GM12878 (cell line): ENCODE data around the gene CYS1. TPM values are rescaled to one million over a fixed set of nuclear protein-coding genes. Genes with fewer than 3 reads are reported as not detected.

Source experiments
- ATAC-seq: fragments of 200-7000 bp; cut with Tn5 transposase; 3 replicates; pipeline ENCODE4 v1.9.1; 2020; ENCODE audit warnings: mild to moderate bottlenecking, moderate library complexity
- BruUV-seq: library from RNA; stranded (reverse); fragments of 400-500 nt; replicated peaks from 2 replicates; lab custom pipeline; 2021; lab: Mats Ljungman, UMichigan
- CTCF ChIA-PET: fragments of 300-600 bp; sonication (Branson Sonifier 250); formaldehyde crosslinking; extraction: SDS; loops from one replicate; lab custom pipeline; 2021; ENCODE audit warnings: inconsistent platforms; lab: Yijun Ruan, JAX
- POLR2A ChIA-PET: fragments of 350-600 bp; formaldehyde crosslinking; extraction: SDS; loops from one replicate; lab custom pipeline; 2021; ENCODE audit warnings: inconsistent platforms; lab: Charles Lee
- RAD21 ChIA-PET: fragments of 300-600 bp; sonication (Branson Sonifier 250); formaldehyde crosslinking; loops from one replicate; lab custom pipeline; 2023; ENCODE audit warnings: antibody characterized with exemption; ENCODE audit not compliant: unreplicated experiment; lab: Charles Lee
- SMC1A ChIA-PET: fragments of 300-600 bp; sonication (Branson Sonifier 250); formaldehyde crosslinking; loops from one replicate; lab custom pipeline; 2023; ENCODE audit not compliant: unreplicated experiment, uncharacterized antibody; lab: Charles Lee
- DNase-seq: peaks from one replicate; pipeline ENCODE4 v3.0.0-alpha.2; 2011; ENCODE audit warnings: low read depth, low spot score
- FAIRE-seq: peaks from 3 replicates; lab custom pipeline; 2011; peaks lifted over from hg19 to GRCh38; lab: Jason Lieb, UNC
- H2AFZ ChIP-seq: 2 replicates; pipeline ENCODE4 v1.6.0; 2011; ENCODE audit warnings: low read depth, low read length, control low read depth; ENCODE audit not compliant: control insufficient read depth
- H3K27ac ChIP-seq: 2 replicates; pipeline ENCODE4 v1.5.1; 2011; ENCODE audit warnings: control low read depth; ENCODE audit not compliant: control insufficient read depth, insufficient read depth
- H3K27me3 ChIP-seq, 2 experiments: replicated peaks in 1 of 2; 2 replicates each; pipeline versions ENCODE4 v1.6.0 to v1.6.1; 2011; ENCODE audit warnings: low read length in 1 of 2; ENCODE audit not compliant: control insufficient read depth in 2 of 2, insufficient read depth in 2 of 2
- H3K36me3 ChIP-seq, 2 experiments: 2 replicates each; pipeline ENCODE4 v1.5.1; 2011; ENCODE audit warnings: low read length in 1 of 2; ENCODE audit not compliant: control insufficient read depth in 2 of 2, insufficient read depth in 2 of 2
- H3K4me1 ChIP-seq: 2 replicates; pipeline ENCODE4 v1.6.1; 2011; ENCODE audit warnings: mild to moderate bottlenecking, low read length, moderate library complexity, mixed read lengths; ENCODE audit not compliant: control insufficient read depth, insufficient read depth
- H3K4me2 ChIP-seq: 2 replicates; pipeline ENCODE4 v1.6.0; 2011; ENCODE audit warnings: control low read depth; ENCODE audit not compliant: control insufficient read depth, insufficient read depth
- H3K4me3 ChIP-seq: fragments of 200-600 bp; sonication (generic); 2 replicates; pipeline ENCODE4 v1.5.1; 2016
- H3K79me2 ChIP-seq: 2 replicates; pipeline ENCODE4 v1.6.0; 2011; ENCODE audit warnings: low read length; ENCODE audit not compliant: control insufficient read depth, insufficient read depth
- H3K9ac ChIP-seq: 2 replicates; pipeline ENCODE4 v1.8.0; 2011; ENCODE audit warnings: low read length, control low read depth, mixed read lengths; ENCODE audit not compliant: control insufficient read depth, insufficient read depth
- H3K9me3 ChIP-seq: replicated peaks from 3 replicates; pipeline ENCODE4 v1.5.1; 2011; ENCODE audit warnings: mild to moderate bottlenecking, low read length; ENCODE audit not compliant: control insufficient read depth, insufficient read depth
- H4K20me1 ChIP-seq: 2 replicates; pipeline ENCODE4 v1.6.0; 2011; ENCODE audit not compliant: control insufficient read depth, insufficient read depth
- ATF7 ChIP-seq: fragments of 450-650 bp; IDR thresholded peaks from 2 replicates; pipeline ENCODE4 v1.6.1; 2016; ENCODE audit warnings: low read depth, mild to moderate bottlenecking
- CBX3 ChIP-seq: fragments of 200-600 bp; sonication (generic); IDR thresholded peaks from 2 replicates; pipeline ENCODE4 v1.6.1; 2016; ENCODE audit warnings: low read depth, borderline replicate concordance
- CHD2 ChIP-seq: IDR thresholded peaks from 2 replicates; pipeline ENCODE4 v1.6.1; 2011; ENCODE audit warnings: low read depth, low read length, improper control_type of control experiment, borderline replicate concordance
- CREB1 ChIP-seq: IDR thresholded peaks from 2 replicates; pipeline ENCODE4 v1.6.1; 2012; ENCODE audit warnings: low read depth, mild to moderate bottlenecking, inconsistent platforms
- NFYB ChIP-seq: IDR thresholded peaks from 2 replicates; pipeline ENCODE4 v1.6.1; 2011; ENCODE audit warnings: low read depth, mild to moderate bottlenecking, low read length, improper control_type of control experiment, moderate library complexity; ENCODE audit not compliant: insufficient read depth
- POU2F2 ChIP-seq: IDR thresholded peaks from 3 replicates; pipeline ENCODE4 v1.6.1; 2011; ENCODE audit warnings: low read depth, mild to moderate bottlenecking, low read length, borderline replicate concordance
- RB1 ChIP-seq: fragments of 450-650 bp; formaldehyde crosslinking; IDR thresholded peaks from 2 replicates; pipeline ENCODE4 v1.6.1; 2017; ENCODE audit warnings: mild to moderate bottlenecking, borderline replicate concordance
- RUNX3 ChIP-seq: IDR thresholded peaks from 2 replicates; pipeline ENCODE4 v1.6.1; 2012; ENCODE audit warnings: low read length, inconsistent platforms
- SRF ChIP-seq, 2 experiments: IDR thresholded peaks; 2 replicates each; pipeline ENCODE4 v1.6.1; 2011; ENCODE audit warnings: low read depth in 2 of 2, low read length in 2 of 2, mild to moderate bottlenecking in 1 of 2, moderate library complexity in 1 of 2
- ZNF384 ChIP-seq: IDR thresholded peaks from 2 replicates; pipeline ENCODE4 v1.6.1; 2012; ENCODE audit warnings: low read depth, mild to moderate bottlenecking, low read length, improper control_type of control experiment, borderline replicate concordance
- ZSCAN29 ChIP-seq: fragments of 450-650 bp; IDR thresholded peaks from 2 replicates; pipeline ENCODE4 v1.6.1; 2017; ENCODE audit warnings: mild to moderate bottlenecking, moderate library complexity
- WGBS: methylation state at CpG from one replicate; pipeline ENCODE4 v1.1.6; 2016; ENCODE audit warnings: low lambda C conversion rate; ENCODE audit not compliant: insufficient replicate concordance, insufficient coverage; ENCODE audit errors: missing lambda C conversion rate; 5-methylcytosine and 5-hydroxymethylcytosine counted together
- in situ Hi-C: fragments of 300-500 bp; cut with MboI; formaldehyde crosslinking; loops from 9 replicates; pipeline ENCODE4 v1.14.3; 2018; ENCODE audit warnings: mixed read lengths
- intact Hi-C: fragments of 100-400 bp; cut with micrococcal nuclease; formaldehyde crosslinking; loops from one replicate; pipeline ENCODE4 v1.14.2; 2022; ENCODE audit not compliant: unreplicated experiment
- polyA plus RNA-seq, 11 experiments: library from polyadenylated mRNA; depleted of rRNA in 4 of 11; unstranded in 6 of 11; stranded (reverse) in 5 of 11; fragments of >200 nt; fragmentation: Nextera tagmentation in 4 of 11; fragmentation: Illumina TruSeq in 1 of 11; extraction: Ambion mirVana in 4 of 11; extraction: Trizol in 1 of 11; gene quantifications; 1 replicate in 1 of 11; 2 replicates in 10 of 11; pipeline versions ENCODE4 v1.2.1 to v1.2.3, GENCODE V29; 2011 to 2016; ENCODE audit warnings: inconsistent platforms in 2 of 11, missing spikeins in 2 of 11, low read depth in 1 of 11
- total RNA-seq, 4 experiments: library from RNA; depleted of rRNA in 3 of 4; stranded (reverse); fragments of >200 nt in 3 of 4; fragmentation: Illumina TruSeq in 1 of 4; extraction: Trizol in 1 of 4; gene quantifications; 2 replicates each; pipeline versions ENCODE4 v1.2.1 to v1.2.3, GENCODE V29; 2013 to 2021
- TF ChIP-seq, protein P1 (sequence below): IDR thresholded peaks from 2 replicates; pipeline ENCODE4 v1.6.1; 2012; ENCODE audit warnings: low read length, inconsistent platforms
- TF ChIP-seq, protein P2 (sequence below): IDR thresholded peaks from 2 replicates; pipeline ENCODE4 v1.6.1; 2012; ENCODE audit warnings: mild to moderate bottlenecking, low read depth, low read length
- TF ChIP-seq, protein P3 (sequence below): IDR thresholded peaks from 2 replicates; pipeline ENCODE4 v1.6.1; 2012; ENCODE audit warnings: low read depth, low read length, improper control_type of control experiment

CYS1 gene
- total and polyA plus RNA-seq, 10 of the 15 experiments (the other 5 are each of a cell fraction or from before 2014, with no cell fraction given), result 0.35 to 6.4 (median 2.5) TPM

GRCh38 chr2:10009271-10009810 lies 70.9 kb downstream of the CYS1 start:
- H3K36me3 ChIP-seq, result no peaks in the 10 kb centered on the region
- H3K9me3 ChIP-seq, result peaks cover 2% of the 10 kb centered on the region; the same call in 1 of the 3 replicates
- ChIA-PET CTCF (no interaction called here), SMC1A (no interaction called here), POLR2A (no interaction called here), RAD21 (no interaction called here)
- no peaks in the 10 kb centered on the region for H3K79me2 ChIP-seq
- no peaks in the 10 kb centered on the region for H4K20me1 ChIP-seq
- TF ChIP-seq ATF7, result no peak
- no peak for TF ChIP-seq SRF (IDR thresholded peaks at IDR 0.05; ENCODE audit: low read depth in 2 of 2, low read length in 2 of 2)
- TF ChIP-seq RUNX3, result no peak
- no peak for TF ChIP-seq CBX3
- no peak for TF ChIP-seq NFYB
- TF ChIP-seq ZSCAN29, result no peak
- no peak for TF ChIP-seq CREB1
- no peak for TF ChIP-seq CHD2
- TF ChIP-seq, protein P1, sequence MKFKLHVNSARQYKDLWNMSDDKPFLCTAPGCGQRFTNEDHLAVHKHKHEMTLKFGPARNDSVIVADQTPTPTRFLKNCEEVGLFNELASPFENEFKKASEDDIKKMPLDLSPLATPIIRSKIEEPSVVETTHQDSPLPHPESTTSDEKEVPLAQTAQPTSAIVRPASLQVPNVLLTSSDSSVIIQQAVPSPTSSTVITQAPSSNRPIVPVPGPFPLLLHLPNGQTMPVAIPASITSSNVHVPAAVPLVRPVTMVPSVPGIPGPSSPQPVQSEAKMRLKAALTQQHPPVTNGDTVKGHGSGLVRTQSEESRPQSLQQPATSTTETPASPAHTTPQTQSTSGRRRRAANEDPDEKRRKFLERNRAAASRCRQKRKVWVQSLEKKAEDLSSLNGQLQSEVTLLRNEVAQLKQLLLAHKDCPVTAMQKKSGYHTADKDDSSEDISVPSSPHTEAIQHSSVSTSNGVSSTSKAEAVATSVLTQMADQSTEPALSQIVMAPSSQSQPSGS, result no peak
- no peak for TF ChIP-seq RB1
- TF ChIP-seq POU2F2, result no peak
- TF ChIP-seq ZNF384, result no peak
- TF ChIP-seq, protein P2, sequence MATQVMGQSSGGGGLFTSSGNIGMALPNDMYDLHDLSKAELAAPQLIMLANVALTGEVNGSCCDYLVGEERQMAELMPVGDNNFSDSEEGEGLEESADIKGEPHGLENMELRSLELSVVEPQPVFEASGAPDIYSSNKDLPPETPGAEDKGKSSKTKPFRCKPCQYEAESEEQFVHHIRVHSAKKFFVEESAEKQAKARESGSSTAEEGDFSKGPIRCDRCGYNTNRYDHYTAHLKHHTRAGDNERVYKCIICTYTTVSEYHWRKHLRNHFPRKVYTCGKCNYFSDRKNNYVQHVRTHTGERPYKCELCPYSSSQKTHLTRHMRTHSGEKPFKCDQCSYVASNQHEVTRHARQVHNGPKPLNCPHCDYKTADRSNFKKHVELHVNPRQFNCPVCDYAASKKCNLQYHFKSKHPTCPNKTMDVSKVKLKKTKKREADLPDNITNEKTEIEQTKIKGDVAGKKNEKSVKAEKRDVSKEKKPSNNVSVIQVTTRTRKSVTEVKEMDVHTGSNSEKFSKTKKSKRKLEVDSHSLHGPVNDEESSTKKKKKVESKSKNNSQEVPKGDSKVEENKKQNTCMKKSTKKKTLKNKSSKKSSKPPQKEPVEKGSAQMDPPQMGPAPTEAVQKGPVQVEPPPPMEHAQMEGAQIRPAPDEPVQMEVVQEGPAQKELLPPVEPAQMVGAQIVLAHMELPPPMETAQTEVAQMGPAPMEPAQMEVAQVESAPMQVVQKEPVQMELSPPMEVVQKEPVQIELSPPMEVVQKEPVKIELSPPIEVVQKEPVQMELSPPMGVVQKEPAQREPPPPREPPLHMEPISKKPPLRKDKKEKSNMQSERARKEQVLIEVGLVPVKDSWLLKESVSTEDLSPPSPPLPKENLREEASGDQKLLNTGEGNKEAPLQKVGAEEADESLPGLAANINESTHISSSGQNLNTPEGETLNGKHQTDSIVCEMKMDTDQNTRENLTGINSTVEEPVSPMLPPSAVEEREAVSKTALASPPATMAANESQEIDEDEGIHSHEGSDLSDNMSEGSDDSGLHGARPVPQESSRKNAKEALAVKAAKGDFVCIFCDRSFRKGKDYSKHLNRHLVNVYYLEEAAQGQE, result no peak
- TF ChIP-seq, protein P3, sequence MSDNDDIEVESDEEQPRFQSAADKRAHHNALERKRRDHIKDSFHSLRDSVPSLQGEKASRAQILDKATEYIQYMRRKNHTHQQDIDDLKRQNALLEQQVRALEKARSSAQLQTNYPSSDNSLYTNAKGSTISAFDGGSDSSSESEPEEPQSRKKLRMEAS, result no peak
- H3K9ac ChIP-seq, result no peak overlapping the region
- in situ Hi-C loops, result no loop called here
- H3K27me3 ChIP-seq, result no peaks in the 10 kb centered on the region
- H3K4me3 ChIP-seq, result no peak overlapping the region
- 76% methylated on average over 17 of the region's 19 CpGs for WGBS
- FAIRE-seq, result no peak
- H2AFZ ChIP-seq, result no peak overlapping the region
- BruUV-seq, result no TSS peak
- H3K4me2 ChIP-seq, result no peak overlapping the region
- no peak for ATAC-seq
- DNase-seq, result no peak
- H3K27ac ChIP-seq, result no peak overlapping the region
- intact Hi-C loops, result no loop called here
- H3K4me1 ChIP-seq, result no peaks in the 10 kb centered on the region
